GM21447 (cell line): ENCODE measurements around the gene CLIC4.
"Not testable (repeated sequence)": the region's sequence is repeated elsewhere in the genome, so short reads cannot be mapped to it uniquely, and the experiment has no call there.

Experiments used
- ATAC-seq: cut with Tn5 transposase; IDR thresholded peaks from one replicate; pipeline ENCODE4 v1.9.1; 2021; ENCODE audit not compliant: unreplicated experiment

CLIC4 gene

DNA sequence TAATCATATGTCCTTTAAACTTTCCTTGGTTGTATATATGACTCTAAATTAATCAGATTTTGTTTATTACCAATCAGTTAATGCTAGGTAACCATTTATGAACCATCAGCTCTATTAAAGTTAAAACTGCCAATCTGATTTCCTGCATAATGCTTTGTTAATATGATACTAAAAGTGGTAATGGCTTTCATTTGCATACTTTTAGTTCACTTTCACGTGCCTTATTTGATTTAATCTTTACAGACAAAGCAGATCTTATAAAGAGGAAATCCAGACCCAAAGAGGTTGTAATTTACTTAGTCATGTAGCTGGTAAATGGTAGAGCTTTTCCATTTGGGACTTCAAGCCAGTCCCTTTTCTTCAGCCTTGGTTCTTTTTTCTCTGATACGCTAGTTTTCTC is 61.3 kb downstream of the CLIC4 start:
- no peak for ATAC-seq

DNA sequence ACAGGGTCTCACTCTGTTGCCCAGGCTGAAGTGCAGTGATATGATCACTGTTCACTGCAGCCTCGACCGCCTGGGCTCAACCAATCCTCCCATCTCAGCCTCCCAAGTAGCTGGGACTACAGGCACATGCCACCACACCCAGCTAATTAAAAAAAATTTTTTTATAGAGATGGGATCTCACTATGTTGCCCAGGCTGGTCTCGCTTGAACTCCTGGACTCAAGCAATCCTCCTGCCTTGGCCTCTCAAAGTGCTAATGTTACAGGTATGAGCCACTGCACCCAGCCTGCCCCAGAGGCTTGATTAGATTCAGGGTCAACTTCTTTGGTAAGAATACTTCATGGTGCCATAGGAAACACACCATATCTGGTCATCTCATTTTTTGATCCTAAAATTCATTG is 66.2 kb downstream of the CLIC4 start:
- ATAC-seq, result not testable (repeated sequence)

DNA sequence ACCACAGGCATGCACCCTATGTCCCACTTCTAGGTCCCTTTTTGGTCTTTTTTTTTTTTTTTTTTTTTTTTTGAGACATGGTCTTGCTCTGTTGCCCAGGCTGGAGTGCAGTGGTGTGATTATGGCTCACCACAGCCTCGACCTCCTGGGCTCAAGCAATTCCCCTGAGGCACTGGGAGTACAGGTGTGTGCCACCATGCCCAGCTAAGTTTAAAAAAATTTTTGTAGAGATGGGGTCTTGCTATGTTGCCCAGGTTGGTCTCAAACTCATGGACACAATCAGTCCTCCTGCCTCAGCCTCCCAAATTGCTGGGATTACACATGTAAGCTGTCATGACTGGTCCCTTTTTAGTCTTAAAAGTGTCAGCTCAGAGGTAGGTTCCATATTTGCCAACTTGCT is 75.0 kb downstream of the CLIC4 start:
- ATAC-seq, result not testable (repeated sequence)

DNA sequence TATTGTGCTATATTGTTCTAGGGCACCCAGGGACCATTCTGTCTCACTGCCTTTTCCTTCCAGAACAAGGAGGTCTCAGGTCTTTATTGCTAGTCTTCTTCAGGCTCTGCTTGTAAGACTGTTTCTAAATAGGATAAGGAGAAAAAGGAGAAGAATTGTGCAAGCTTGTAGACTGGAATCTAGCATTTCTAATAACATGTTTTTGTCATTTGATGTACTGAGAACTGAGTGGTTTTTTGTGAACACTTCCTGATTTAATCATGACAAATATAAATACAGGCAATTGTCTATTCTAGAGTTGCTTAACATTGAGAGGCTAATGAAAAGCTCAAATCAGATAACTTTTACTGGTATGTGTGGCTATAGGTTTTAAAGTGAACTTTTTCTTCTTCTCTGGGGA is 77.6 kb downstream of the CLIC4 start:
- no peak for ATAC-seq

DNA sequence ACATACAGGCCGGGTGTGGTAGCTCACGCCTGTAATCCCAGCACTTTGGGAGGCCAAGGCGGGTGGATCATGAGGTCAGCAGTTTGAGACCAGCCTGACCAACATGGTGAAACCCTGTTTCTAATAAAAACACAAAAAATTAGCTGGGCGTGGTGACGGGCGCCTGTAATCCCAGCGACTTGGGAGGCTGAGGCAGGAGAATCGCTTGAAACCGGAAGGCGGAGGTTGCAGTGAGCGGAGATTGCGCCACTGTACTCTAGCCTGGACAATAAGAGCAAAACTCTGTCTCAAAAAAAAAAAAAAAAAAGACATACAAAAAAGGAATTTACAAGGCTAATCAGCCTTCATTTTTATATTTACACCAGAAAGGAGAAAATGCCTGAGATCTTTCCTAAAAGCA is 78.2 kb downstream of the CLIC4 start:
- not testable (repeated sequence) for ATAC-seq

DNA sequence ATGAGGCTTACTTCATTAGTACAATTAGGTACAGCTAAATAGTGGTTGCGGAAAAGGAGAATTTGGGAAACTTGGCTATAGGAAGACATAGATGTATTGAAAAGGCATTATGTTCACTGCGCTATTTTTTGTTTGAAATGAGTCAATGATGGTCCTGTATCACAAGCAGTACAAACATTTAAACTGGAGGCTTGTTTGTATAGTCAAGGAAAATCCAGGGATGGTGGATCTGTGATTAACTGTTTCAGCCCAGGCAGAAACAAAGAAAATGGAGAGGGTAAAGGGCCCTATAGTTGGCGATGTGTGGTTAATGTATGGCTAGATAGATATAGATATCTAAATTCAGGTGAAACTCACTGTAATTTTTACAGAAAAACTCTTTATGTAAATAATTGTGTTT is 79.9 kb downstream of the CLIC4 start:
- no peak for ATAC-seq

DNA sequence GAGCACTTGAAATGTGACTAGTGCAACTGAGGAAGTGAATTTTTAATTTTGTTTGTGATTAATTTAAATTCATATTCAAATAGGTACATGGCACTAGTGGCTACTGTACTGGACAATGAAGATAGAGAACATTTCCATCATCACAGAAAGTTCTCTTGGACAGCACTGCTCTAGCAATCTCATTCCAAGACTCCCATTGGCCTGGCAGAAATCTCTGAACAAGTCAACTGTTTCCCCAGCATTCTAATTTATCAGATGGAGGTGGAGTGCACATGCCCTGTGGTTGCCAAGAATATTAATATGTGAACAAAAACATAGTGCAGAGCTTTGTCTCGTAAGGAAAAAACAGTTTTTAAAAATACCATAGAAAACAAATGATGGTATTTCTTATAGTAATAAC is 81.3 kb downstream of the CLIC4 start:
- ATAC-seq, result no peak

DNA sequence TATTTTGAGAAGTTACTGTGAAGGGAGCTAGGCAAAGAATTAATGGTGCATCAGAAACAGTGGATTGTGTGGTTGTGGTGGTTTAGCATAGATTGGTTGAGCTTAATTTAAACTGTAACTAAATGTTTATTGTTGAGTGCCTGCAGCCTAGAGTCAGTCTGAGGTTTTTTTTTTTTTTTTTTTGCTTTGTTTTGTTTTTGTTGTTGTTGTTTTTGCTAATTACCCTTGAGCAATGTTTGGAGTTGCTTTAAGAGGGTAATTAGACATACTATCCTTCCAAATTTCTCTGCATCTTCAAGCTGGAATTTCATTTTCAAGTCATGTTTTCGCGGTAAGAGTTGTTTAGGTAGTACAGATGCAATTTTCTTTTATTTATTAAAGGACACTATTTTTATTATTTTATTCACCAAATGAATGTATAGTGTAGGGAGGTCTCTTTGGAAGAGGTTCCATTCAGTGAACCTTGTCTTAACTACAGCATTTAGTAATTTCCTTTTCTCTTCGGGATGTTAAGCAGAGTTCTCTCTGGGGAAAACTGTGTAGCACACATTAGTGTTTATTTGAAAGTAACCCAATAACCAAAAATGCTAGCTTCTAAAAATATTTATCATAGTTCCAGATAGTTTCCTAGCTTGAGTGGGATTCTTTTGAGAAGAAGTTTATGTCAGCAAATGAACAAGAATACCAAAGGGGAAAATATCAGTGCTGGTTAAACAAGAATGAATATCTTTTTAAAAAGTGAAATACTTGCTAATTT is 82.3 kb downstream of the CLIC4 start:
- no peak for ATAC-seq

DNA sequence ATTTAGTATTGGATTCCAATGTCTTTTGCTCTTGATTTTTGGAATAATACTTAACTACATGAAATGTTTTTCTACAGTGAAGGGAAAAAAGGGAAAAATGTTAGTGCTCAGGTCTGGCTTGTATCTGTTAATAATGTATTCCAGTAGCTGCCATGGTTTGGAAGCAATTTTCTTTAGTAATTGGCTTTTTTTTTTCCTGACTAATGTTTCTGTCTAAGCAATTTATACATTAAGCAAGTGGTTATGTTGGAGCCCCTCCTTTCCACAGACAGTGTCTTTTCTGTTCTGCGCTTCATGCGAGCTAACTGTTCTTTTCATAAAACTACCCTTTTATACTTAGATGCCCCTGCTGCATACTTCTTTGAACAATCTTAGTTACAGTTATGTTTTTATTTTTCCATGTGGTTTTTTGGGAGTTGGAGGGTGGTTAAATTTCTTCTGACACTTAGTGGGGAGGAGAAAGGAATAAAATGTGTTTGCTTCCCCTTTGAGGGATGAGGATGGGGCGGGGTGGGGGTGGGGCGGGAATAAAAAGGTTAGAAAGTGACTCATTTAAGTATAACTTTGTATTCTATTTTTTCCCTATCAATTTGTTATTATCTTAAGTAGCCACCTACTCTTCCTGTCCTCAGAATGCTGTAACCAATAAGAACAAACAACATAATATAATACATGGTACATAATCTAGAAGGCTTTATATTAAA is 83.1 kb downstream of the CLIC4 start:
- no peak for ATAC-seq

DNA sequence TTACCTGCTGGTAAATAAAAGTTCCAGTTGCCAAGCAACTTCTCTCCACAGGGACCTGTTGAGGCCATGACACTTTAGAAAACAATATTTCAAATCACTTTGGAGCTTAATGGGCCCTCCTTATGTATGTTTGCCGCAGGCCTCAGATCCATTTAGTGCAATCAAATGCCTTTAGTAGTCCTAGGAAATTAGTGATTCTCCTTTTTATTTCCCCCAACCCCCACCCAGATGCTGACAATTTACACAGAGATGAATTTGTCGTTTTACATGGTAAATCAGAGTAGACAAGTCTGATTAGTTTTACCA is 83.6 kb downstream of the CLIC4 start:
- no peak for ATAC-seq

DNA sequence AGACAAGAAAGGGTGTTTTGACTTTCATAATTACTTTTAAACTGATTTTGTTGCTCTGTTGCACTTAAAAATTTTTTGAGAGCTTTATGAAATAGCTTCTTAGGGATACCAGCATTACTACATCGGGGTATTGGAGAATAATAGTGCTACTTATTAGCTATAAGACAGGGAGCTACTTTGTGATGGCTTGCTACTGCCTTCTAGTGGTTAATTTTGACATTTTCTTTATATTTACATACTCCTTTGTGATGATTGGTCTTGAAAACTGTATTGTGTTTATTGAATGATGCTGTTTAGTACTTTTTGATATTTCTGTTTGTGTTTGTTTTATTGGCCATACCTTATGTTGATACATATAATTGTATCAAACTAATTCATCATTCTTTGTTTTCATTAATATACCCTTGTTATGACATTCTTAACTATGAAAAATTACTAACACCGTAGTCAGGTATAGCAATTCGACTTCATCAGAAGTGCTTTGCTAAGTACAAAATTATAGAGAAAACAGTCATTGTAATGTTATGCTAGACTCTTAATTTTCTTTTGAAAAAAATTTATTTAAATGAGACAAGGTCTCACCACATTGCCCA is 85.5 kb downstream of the CLIC4 start:
- no peak for ATAC-seq

DNA sequence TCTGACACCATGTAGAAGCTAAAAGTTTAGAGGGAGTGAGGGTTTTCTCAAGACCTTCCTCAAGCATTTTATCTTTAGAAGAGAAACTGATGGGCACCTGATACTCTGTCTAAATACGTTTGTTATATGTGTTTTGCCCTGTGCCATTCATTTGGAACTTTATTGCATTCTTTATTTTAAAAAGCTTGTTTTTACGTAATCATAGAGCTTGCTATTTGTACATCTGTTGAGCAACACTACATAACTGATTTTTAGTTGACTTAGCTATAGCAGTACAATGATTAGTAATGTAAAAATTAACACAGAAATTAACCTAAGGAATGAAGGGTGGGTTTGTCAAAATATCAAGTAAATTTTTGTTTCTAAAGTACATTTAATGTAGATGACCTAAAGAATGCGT is 96.3 kb downstream of the CLIC4 start:
- no peak for ATAC-seq

DNA sequence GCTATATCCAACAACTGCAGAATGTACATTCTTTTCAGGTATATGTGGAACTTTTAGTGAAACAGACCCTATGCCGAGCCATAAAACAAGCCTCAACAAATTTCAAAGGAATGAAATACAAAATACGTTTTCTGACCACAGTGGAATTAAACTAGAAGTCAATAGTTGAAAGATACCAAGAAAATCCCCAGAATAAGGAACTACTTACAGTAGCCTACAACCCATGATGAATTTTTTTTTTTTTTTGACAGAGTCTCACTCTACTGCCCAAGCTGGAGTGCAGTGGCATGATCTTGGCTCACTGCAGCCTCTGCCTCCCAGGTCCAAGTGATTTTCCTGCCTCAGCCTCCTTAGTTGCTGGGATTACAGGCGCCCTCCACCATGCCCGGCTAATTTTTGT is 101.4 kb downstream of the CLIC4 start:
- no peak for ATAC-seq

DNA sequence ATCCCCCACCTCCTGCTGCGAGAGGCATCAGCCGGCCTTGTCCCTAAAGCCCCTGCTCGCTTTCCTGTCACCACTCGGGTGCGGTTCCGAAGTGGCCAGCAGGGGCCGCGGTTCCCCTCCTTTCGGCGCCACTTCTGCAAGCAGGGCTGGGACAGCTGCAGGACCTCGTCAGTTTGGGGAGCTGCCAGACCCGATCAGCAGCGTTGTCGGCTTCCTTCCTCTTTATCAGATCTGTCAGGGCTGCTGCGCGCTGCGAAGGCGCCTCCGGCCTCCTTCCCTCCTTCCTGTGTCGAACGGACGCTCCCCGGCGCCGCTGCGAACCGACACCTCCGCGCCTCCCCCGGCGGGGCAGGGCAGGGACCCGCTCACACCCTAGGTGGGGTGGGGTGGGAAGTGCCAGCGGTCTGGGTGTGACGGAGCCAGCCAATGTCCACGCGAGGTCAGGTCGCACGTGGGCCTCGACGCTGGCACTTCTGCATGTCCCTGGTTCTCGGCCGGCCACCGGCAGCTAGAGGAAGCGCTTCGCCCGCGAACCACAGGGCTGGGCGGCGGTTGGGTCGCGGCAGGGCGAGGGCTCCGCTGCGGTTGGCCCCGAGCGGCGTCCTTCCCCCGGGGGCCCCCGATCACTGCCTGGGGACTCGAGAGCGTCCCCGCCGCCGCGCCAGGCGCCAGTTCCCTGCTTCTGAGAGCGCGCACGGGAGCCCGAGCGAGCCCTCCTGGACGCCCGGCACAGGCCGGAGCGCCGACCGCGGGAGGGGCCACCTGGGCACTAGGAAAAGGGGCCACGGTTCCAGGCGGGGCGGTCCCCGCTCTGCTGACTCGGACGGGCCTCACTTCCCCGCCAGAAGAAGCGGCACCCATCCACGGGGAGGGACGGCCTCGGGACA is 103.0 kb downstream of the CLIC4 start:
- peak; percentile 83 for ATAC-seq

DNA sequence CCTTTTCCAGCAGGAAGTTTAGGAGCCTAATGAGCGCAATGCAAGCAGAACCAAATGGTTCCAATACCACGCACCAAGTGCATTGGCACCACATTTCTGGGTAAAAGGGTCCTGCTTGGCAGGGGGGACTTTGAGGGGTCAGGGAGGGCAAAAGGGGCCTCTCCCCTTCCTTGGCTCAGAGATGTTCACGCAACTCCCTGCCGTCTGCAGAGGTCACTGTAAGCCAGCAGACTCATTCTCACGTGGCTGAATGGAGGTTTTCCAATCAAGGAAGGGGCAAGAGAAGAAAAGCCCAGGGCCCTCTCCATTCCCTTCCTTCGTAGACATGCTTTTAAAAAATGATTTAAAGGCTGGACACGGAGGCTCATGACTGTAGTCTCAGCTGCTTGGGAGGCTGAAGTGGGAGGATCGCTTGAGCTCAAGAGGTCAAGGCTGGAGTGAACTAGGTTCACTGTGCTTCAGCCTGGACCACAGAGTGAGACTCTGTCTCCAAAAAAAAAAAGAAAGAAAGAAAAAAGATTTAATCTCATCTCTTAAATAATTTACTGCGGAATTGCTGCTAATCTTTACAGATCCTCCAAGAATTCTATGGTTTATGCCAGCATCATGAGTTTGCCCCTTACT is 104.5 kb downstream of the CLIC4 start:
- no peak for ATAC-seq

DNA sequence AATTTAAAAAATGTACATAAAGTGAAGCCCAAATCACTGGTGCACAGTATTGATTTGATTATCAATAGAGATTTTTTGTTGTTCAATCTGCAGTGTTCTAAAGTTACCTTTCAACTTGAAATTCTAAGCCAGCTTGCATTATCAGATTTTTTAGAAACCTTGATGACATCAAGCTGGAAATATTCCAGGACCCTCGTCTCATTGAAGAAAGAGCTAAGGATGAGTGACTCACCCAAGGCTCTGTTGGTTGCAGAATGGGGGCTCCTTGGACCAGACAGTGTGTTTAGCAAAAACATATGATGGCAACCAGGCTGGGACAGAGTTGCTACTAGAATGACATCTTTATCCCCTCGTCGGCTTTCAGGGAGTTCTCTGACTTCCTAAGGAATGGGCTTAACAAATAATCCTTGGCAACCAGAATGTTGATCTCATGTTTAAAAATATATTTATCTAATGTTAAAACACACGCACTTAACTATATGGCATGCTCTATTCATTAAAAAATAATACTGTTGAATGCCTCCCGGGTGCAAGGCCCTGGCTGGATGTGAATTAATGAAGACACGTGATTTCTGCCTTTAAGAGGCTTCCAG is 105.2 kb downstream of the CLIC4 start:
- ATAC-seq, result no peak

DNA sequence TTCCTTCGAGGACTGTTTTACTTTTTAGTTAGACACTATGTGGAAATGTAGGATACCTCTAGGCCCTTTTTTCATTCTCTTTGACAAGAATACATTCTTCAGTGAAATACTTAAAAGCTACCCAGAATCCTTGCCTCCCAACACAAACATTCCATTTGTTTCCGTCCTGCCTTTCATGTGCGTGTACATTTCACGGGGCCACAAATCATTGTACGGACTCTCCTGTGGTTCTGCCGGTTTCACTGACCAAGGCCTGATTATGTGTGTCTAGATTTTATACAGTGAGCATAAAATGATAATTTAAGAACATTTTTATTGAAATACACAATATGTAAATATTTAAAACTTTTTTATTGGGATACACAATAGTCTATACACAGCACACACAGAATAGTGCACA is 108.4 kb downstream of the CLIC4 start:
- no peak for ATAC-seq

DNA sequence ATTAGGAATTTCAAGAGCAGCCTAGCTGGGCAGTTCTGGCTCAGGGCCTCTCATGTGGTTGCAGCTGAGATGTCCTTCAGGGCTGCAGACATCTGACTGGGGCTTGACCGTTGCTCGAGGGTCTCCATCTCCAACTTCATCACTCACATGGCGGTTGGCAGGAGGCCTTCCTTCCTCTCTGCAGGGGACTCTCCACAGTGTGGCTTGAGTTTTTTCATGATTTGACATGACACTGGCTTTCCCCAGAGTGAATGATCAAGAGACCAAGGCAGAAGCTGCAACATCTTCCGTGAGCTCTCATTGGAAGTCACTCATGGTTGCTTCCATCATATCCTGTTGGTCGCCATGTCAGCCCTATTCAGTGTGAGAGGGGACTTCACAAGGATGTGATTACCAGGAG is 110.2 kb downstream of the CLIC4 start:
- ATAC-seq, result no peak

DNA sequence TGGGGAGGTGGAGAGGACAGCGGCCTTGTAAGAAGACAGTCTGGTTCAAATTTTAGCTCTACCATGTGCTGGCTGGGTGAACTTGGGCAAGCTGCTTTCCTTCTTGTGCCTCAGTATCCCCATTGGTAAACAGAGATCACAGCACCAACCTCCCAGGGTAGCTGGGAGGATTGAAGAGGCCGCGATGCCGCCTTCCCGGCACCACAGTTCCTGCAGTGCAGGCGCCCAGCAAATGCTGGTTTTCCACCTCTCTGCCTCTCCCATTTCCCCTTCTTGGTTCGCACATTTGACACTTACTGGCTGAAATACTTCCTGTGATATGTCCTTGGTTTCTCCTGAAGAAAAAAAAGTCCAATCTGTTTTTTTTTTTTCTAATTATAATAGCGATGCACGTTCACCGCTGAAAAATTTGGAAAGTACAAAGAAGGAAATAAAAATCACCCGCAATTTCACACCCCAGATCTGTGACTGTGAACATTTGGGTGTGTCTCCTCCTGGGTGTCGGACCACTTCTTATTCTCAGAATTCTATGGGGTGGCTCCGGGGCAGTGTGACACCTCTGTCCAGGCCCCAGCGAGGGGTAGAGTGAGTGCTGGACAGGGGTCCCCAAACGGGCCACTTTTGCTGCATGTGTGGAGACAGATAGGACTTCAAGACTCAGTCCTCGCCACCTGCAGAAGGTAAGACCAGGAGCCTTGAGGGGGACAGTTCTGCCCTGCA is 111.7 kb downstream of the CLIC4 start:
- no peak for ATAC-seq

DNA sequence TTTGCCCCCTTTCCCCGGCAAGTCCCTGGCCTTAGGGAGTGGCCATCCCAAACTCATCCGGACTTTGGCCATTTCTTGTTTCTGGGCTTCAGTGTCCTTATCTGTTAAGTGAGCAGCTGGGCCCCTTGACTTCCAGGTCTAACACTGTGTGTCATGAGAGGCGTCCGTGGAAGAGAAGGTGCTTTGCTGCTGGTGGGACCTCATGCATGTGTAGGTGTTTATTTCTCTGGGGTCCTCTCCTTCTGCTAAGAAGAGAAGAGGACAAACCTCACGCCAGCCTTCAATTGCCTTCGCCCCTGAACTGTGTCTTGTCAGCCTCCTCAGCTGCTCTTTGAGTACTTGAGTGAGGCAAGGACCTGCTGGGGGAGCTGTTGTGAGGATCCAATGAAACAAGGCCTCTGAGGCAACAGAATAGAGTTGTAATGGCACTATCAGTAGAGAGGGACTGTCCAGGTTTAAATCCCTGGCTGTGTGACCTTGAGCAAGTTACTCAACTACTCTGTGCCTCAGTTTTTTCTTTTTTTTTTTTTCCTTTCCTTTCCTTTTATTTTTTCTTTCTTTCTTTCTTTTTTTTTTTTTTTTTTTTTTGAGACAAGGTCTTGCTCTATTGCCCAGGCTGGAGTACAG is 112.4 kb downstream of the CLIC4 start:
- ATAC-seq, result no peak
